HL-60 (cell line): ENCODE results near the gene COL4A2.

Experiments used
- GABPA ChIP-seq: IDR thresholded peaks from 2 replicates; pipeline ENCODE4 v1.6.1; 2012; ENCODE audit warnings: low read depth
- POLR2AphosphoS5 ChIP-seq: IDR thresholded peaks from 2 replicates; pipeline ENCODE4 v1.6.1; 2012; ENCODE audit warnings: low read depth
- TF ChIP-seq, protein P1 (sequence below): IDR thresholded peaks from one replicate; pipeline ENCODE4 v1.5.1; 2011; ENCODE audit warnings: low read length, control low read depth, inconsistent platforms; ENCODE audit not compliant: insufficient read depth
- TF ChIP-seq, protein P2 (sequence below): IDR thresholded peaks from 2 replicates; pipeline ENCODE4 v1.6.1; 2012; ENCODE audit warnings: low read depth; ENCODE audit not compliant: insufficient replicate concordance

DNA sequence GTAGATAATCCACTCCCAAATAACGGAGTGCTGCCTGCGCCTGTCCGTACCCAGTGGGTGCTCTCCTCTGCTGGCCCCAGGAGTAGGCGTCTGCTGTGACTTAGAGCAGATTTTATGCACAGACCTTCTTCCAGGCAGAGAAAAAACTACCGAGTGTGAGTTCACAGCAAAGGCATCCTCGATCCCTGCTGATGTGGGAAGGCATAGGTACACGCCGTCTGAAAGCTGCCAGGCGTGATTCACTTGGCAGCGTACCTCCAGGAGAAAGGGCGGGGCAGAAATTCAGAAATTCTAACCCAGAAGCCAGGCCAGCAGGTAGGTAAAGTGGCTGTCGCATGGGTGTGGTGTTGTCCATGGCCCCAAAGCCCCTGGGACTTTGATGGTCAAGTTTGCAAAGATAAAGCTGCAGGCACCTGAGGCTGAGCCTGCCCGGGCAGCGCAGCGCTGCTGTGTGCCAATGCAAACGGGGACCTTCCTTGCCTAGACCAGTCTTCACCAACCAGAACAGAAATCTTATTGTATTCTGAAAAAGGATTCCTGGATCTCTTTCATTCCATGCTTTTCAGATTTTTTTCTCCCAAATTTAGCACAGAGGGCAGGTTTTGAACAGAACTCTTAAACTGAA is 36.3 kb downstream of the COL4A2 start:
- TF ChIP-seq, protein P1, sequence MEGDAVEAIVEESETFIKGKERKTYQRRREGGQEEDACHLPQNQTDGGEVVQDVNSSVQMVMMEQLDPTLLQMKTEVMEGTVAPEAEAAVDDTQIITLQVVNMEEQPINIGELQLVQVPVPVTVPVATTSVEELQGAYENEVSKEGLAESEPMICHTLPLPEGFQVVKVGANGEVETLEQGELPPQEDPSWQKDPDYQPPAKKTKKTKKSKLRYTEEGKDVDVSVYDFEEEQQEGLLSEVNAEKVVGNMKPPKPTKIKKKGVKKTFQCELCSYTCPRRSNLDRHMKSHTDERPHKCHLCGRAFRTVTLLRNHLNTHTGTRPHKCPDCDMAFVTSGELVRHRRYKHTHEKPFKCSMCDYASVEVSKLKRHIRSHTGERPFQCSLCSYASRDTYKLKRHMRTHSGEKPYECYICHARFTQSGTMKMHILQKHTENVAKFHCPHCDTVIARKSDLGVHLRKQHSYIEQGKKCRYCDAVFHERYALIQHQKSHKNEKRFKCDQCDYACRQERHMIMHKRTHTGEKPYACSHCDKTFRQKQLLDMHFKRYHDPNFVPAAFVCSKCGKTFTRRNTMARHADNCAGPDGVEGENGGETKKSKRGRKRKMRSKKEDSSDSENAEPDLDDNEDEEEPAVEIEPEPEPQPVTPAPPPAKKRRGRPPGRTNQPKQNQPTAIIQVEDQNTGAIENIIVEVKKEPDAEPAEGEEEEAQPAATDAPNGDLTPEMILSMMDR: no peak
- TF ChIP-seq, protein P2, sequence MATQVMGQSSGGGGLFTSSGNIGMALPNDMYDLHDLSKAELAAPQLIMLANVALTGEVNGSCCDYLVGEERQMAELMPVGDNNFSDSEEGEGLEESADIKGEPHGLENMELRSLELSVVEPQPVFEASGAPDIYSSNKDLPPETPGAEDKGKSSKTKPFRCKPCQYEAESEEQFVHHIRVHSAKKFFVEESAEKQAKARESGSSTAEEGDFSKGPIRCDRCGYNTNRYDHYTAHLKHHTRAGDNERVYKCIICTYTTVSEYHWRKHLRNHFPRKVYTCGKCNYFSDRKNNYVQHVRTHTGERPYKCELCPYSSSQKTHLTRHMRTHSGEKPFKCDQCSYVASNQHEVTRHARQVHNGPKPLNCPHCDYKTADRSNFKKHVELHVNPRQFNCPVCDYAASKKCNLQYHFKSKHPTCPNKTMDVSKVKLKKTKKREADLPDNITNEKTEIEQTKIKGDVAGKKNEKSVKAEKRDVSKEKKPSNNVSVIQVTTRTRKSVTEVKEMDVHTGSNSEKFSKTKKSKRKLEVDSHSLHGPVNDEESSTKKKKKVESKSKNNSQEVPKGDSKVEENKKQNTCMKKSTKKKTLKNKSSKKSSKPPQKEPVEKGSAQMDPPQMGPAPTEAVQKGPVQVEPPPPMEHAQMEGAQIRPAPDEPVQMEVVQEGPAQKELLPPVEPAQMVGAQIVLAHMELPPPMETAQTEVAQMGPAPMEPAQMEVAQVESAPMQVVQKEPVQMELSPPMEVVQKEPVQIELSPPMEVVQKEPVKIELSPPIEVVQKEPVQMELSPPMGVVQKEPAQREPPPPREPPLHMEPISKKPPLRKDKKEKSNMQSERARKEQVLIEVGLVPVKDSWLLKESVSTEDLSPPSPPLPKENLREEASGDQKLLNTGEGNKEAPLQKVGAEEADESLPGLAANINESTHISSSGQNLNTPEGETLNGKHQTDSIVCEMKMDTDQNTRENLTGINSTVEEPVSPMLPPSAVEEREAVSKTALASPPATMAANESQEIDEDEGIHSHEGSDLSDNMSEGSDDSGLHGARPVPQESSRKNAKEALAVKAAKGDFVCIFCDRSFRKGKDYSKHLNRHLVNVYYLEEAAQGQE: no peak
- TF ChIP-seq POLR2AphosphoS5 (no peak), GABPA (no peak)
